Measurements from ENCODE around the gene ATP2B1. TPM values are rescaled to one million over a fixed set of nuclear protein-coding genes. Genes with fewer than 3 reads are reported as not detected.

ATP2B1 gene
- total and polyA plus RNA-seq, 7 experiments from 2014 or later, result 11.0 to 101 (median 43.3) TPM

- H3K4me1 Mint-ChIP-seq, result peaks cover 0 to 5% (median 0%) of the 10 kb centered on the region in 7 donors
- no peak overlapping the region for H3K27ac ChIP-seq (ENCODE audit: low read depth, low read length)
- peaks cover 0 to 3% (median 0%) of the 10 kb centered on the region in 11 donors for H3K9me3 Mint-ChIP-seq
- CTCF ChIA-PET, result no interaction called here
- ATAC-seq (no peak), DNase-seq (no peak)
- no peaks in the 10 kb centered on the region for H3K4me1 ChIP-seq (ENCODE audit: control insufficient read depth in 2 of 2, insufficient read depth in 2 of 2, low read length in 2 of 2)
- H3K27me3 Mint-ChIP-seq, result peaks cover 0 to 7% (median 0%) of the 10 kb centered on the region in 5 donors
- H3K27ac Mint-ChIP-seq, result no peak overlapping the region
- H3K27me3 ChIP-seq (ENCODE audit: control insufficient read depth in 2 of 2, insufficient read depth in 2 of 2, low read length in 2 of 2), result no peaks in the 10 kb centered on the region
- H3K4me3 ChIP-seq (ENCODE audit: low read length), result no peak overlapping the region
- no peaks in the 10 kb centered on the region for H3K36me3 ChIP-seq (ENCODE audit: control insufficient read depth in 2 of 3, insufficient read depth in 3 of 3, low read length in 3 of 3)
- POLR2A ChIA-PET, result no interaction called here
- no peaks in the 10 kb centered on the region for H3K36me3 Mint-ChIP-seq
- H3K4me3 Mint-ChIP-seq, result no peak overlapping the region
- intact Hi-C loops (cut with micrococcal nuclease), result no loop called here
- no peaks in the 10 kb centered on the region for H3K9me3 ChIP-seq (ENCODE audit: control insufficient read depth in 2 of 3, low read length in 3 of 3)
Measured at GRCh38 chr12:89750389-89751351, 42.0 kb upstream of the ATP2B1 start.

GRCh38 chr12:89748791-89749190 lies 40.2 kb upstream of the ATP2B1 start:
- DNase-seq, result no peak
- ChIA-PET POLR2A (no interaction called here), CTCF (no interaction called here)
- Histone ChIP-seq H3K4me1 (ENCODE audit: control insufficient read depth in 2 of 2, insufficient read depth in 2 of 2, low read length in 2 of 2) (no peaks in the 10 kb centered on the region), H3K9me3 (ENCODE audit: control insufficient read depth in 2 of 3, low read length in 3 of 3) (no peaks in the 10 kb centered on the region), H3K27ac (ENCODE audit: low read depth, low read length) (no peak overlapping the region), H3K4me3 (ENCODE audit: low read length) (no peak overlapping the region), H3K36me3 (ENCODE audit: control insufficient read depth in 2 of 3, insufficient read depth in 3 of 3, low read length in 3 of 3) (no peaks in the 10 kb centered on the region), H3K27me3 (ENCODE audit: control insufficient read depth in 2 of 2, insufficient read depth in 2 of 2, low read length in 2 of 2) (no peaks in the 10 kb centered on the region)
- no peak overlapping the region for H3K4me3 Mint-ChIP-seq
- peaks cover 0 to 8% (median 0%) of the 10 kb centered on the region in 5 donors for H3K27me3 Mint-ChIP-seq
- intact Hi-C loops (cut with micrococcal nuclease), result no loop called here
- H3K27ac Mint-ChIP-seq, result no peak overlapping the region
- H3K9me3 Mint-ChIP-seq, result peaks cover 0 to 3% (median 0%) of the 10 kb centered on the region in 11 donors
- H3K4me1 Mint-ChIP-seq, result peaks cover 0 to 11% (median 0%) of the 10 kb centered on the region in 7 donors
- no peaks in the 10 kb centered on the region for H3K36me3 Mint-ChIP-seq
- ATAC-seq, result no peak

DNA sequence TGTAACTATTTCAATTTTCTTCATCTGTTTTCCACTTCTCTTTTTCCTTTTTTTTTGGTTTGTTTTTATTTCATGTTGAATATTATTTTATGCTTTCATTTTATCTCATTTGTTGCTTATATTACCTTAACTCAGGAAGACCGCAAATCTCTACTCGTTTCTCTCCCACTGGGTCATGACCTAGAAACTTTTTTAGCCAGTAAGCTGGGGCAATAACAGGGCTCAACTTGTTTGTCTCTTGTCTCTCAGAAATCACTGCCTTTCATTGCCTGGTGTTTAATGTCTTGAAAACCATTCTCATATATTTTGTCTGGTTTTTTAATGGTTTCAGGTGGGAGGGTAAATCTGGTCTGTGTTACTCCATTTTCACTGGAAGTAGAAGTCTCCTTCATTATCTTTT lies 36.6 kb upstream of the ATP2B1 start:
- Mint-ChIP-seq H3K9me3 (peaks cover 0 to 27% (median 12%) of the 10 kb centered on the region in 11 donors), H3K4me1 (peaks cover 0 to 7% (median 0%) of the 10 kb centered on the region in 7 donors), H3K27ac (no peak overlapping the region), H3K36me3 (peaks cover 0 to 11% (median 3%) of the 10 kb centered on the region in 5 donors), H3K27me3 (peaks cover 0 to 11% (median 0%) of the 10 kb centered on the region in 5 donors), H3K4me3 (no peak overlapping the region)
- Histone ChIP-seq H3K36me3 (ENCODE audit: control insufficient read depth in 2 of 3, insufficient read depth in 3 of 3, low read length in 3 of 3) (no peaks in the 10 kb centered on the region), H3K4me3 (ENCODE audit: low read length) (no peak overlapping the region), H3K9me3 (ENCODE audit: control insufficient read depth in 2 of 3, low read length in 3 of 3) (peaks cover 0 to 6% (median 0%) of the 10 kb centered on the region in 3 experiments), H3K27me3 (ENCODE audit: control insufficient read depth in 2 of 2, insufficient read depth in 2 of 2, low read length in 2 of 2) (no peaks in the 10 kb centered on the region), H3K27ac (ENCODE audit: low read depth, low read length) (no peak overlapping the region), H3K4me1 (ENCODE audit: control insufficient read depth in 2 of 2, insufficient read depth in 2 of 2, low read length in 2 of 2) (no peaks in the 10 kb centered on the region)
- ChIA-PET CTCF (no interaction called here), POLR2A (no interaction called here)
- no peak for DNase-seq
- intact Hi-C loops (cut with micrococcal nuclease), result no loop called here
- no peak for ATAC-seq

DNA sequence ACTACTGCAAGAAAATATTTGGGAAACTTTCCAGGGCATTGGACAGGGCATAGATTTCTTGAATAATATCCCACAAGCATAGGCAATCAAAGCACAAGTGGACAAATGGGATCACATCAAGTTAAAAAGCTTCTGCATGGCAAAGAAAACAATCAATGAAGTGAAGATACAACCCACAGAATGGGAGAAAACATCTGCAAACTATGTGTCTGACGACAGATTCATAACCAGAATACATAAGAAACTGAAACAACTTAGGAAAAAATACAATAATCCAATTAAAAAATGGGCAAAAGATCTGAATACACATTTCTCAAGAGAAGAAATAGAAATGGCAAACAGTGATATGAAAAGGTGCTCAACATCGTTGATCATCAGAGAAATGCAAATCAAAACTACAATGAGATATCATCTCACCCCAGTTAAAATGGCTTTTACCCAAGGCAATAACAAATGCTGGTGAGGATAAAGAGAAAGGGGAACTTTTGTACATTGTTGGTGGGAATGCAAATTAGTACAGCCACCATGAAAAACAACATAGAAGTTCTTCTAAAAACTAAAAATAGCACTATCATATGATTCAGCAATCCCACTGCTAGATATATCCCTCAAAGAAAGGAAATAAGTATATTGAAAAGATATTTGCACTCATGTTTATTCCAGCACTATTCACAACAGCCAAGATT lies 33.8 kb upstream of the ATP2B1 start:
- no peak overlapping the region for H3K27ac Mint-ChIP-seq
- ATAC-seq, result no peak
- peaks cover 0 to 24% (median 3%) of the 10 kb centered on the region in 5 donors for H3K36me3 Mint-ChIP-seq
- Histone ChIP-seq H3K27ac (ENCODE audit: low read depth, low read length) (no peak overlapping the region), H3K4me1 (ENCODE audit: control insufficient read depth in 2 of 2, insufficient read depth in 2 of 2, low read length in 2 of 2) (no peaks in the 10 kb centered on the region), H3K9me3 (ENCODE audit: control insufficient read depth in 2 of 3, low read length in 3 of 3) (peaks cover 0 to 6% (median 0%) of the 10 kb centered on the region in 3 experiments), H3K4me3 (ENCODE audit: low read length) (no peak overlapping the region), H3K27me3 (ENCODE audit: control insufficient read depth in 2 of 2, insufficient read depth in 2 of 2, low read length in 2 of 2) (no peaks in the 10 kb centered on the region), H3K36me3 (ENCODE audit: control insufficient read depth in 2 of 3, insufficient read depth in 3 of 3, low read length in 3 of 3) (no peaks in the 10 kb centered on the region)
- no peak for DNase-seq
- H3K4me3 Mint-ChIP-seq, result no peak overlapping the region
- POLR2A ChIA-PET, result no interaction called here
- intact Hi-C loops (cut with micrococcal nuclease), result no loop called here
- H3K9me3 Mint-ChIP-seq, result peaks cover 3 to 52% (median 25%) of the 10 kb centered on the region in 11 donors
- H3K27me3 Mint-ChIP-seq, result peaks cover 0 to 16% (median 0%) of the 10 kb centered on the region in 5 donors
- CTCF ChIA-PET, result no interaction called here
- peaks cover 0 to 7% (median 0%) of the 10 kb centered on the region in 7 donors for H3K4me1 Mint-ChIP-seq

GRCh38 chr12:89740943-89741342 lies 32.3 kb upstream of the ATP2B1 start:
- peaks cover 0 to 7% (median 0%) of the 10 kb centered on the region in 7 donors for H3K4me1 Mint-ChIP-seq
- H3K27ac ChIP-seq (ENCODE audit: low read depth, low read length), result no peak overlapping the region
- peaks cover 0 to 6% (median 0%) of the 10 kb centered on the region in 3 experiments for H3K9me3 ChIP-seq (ENCODE audit: control insufficient read depth in 2 of 3, low read length in 3 of 3)
- peak overlapping the region in 1 of 9 donors; percentile 45 for H3K27ac Mint-ChIP-seq
- H3K4me3 ChIP-seq (ENCODE audit: low read length), result no peak overlapping the region
- no peak overlapping the region for H3K4me3 Mint-ChIP-seq
- intact Hi-C loops (cut with micrococcal nuclease), result no loop called here
- DNase-seq, result no peak
- POLR2A ChIA-PET, result no interaction called here
- CTCF ChIA-PET, result no interaction called here
- H3K4me1 ChIP-seq (ENCODE audit: control insufficient read depth in 2 of 2, insufficient read depth in 2 of 2, low read length in 2 of 2), result no peaks in the 10 kb centered on the region
- peaks cover 0 to 13% (median 3%) of the 10 kb centered on the region in 5 donors for H3K27me3 Mint-ChIP-seq
- peaks cover 3 to 52% (median 26%) of the 10 kb centered on the region in 11 donors for H3K9me3 Mint-ChIP-seq
- no peaks in the 10 kb centered on the region for H3K27me3 ChIP-seq (ENCODE audit: control insufficient read depth in 2 of 2, insufficient read depth in 2 of 2, low read length in 2 of 2)
- peaks cover 0 to 27% (median 3%) of the 10 kb centered on the region in 5 donors for H3K36me3 Mint-ChIP-seq
- no peak for ATAC-seq
- H3K36me3 ChIP-seq (ENCODE audit: control insufficient read depth in 2 of 3, insufficient read depth in 3 of 3, low read length in 3 of 3), result no peaks in the 10 kb centered on the region

DNA sequence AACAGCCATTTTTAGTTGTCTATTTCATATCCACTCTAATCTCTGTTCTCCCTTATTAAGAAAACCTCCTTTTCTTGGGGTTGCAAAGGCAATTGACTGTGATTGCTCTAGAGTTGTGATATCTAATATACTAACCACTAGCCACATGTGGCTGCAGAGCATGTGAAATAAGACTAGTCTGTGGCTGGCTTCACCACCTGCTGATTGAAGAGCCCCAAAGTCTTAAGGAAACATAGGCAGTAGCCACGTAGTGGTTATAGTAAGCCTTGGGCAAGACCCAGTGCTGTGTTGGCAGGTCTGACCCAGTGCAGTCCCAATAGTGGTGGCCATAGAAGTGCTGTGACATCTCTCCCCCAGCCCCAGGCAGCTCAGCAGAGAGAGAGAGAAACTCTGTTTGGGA lies 28.4 kb upstream of the ATP2B1 start:
- CTCF ChIA-PET, result no interaction called here
- peaks cover 3 to 41% (median 26%) of the 10 kb centered on the region in 11 donors for H3K9me3 Mint-ChIP-seq
- Histone ChIP-seq H3K36me3 (ENCODE audit: control insufficient read depth in 2 of 3, insufficient read depth in 3 of 3, low read length in 3 of 3) (no peaks in the 10 kb centered on the region), H3K27me3 (ENCODE audit: control insufficient read depth in 2 of 2, insufficient read depth in 2 of 2, low read length in 2 of 2) (no peaks in the 10 kb centered on the region), H3K4me1 (ENCODE audit: control insufficient read depth in 2 of 2, insufficient read depth in 2 of 2, low read length in 2 of 2) (peaks cover 3 to 4% of the 10 kb centered on the region in 2 donors), H3K27ac (ENCODE audit: low read depth, low read length) (no peak overlapping the region), H3K4me3 (ENCODE audit: low read length) (no peak overlapping the region), H3K9me3 (ENCODE audit: control insufficient read depth in 2 of 3, low read length in 3 of 3) (peaks cover 0 to 6% (median 0%) of the 10 kb centered on the region in 3 experiments)
- POLR2A ChIA-PET, result no interaction called here
- no peak overlapping the region for H3K27ac Mint-ChIP-seq
- peaks cover 0 to 27% (median 12%) of the 10 kb centered on the region in 5 donors for H3K36me3 Mint-ChIP-seq
- H3K4me1 Mint-ChIP-seq, result peaks cover 0 to 10% (median 7%) of the 10 kb centered on the region in 7 donors
- no peak overlapping the region for H3K4me3 Mint-ChIP-seq
- H3K27me3 Mint-ChIP-seq, result peaks cover 0 to 12% (median 5%) of the 10 kb centered on the region in 5 donors
- ATAC-seq (no peak), DNase-seq (no peak)
- intact Hi-C loops (cut with micrococcal nuclease), result no loop called here
